ENCODE results near the gene MKX. TPM values are rescaled to one million over a fixed set of nuclear protein-coding genes. Genes with fewer than 3 reads are reported as not detected.

MKX gene
- total and polyA plus RNA-seq, 2 experiments from 2014 or later = 0.10 to 0.90 TPM

DNA sequence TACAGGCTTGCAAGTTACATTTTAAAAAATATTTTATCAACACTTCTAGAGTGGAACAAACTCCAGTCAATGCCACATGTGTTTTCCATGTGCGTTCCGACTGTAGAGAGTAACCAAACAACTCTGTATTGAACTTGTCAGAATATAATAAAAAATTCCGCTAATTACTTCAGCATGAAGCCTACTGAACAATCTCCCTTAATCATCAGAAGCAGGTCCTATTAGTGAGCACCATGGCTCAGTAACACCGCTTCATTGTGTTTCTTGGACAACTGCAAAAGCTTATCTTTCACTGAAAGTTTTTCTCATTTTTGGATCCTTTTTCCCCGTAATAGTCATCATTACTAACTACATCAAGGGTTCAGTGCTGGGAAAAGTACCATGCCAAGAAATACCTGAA is 117.0 kb downstream of the MKX start:
- Histone ChIP-seq H3K4me3 (no peak overlapping the region), H2AFZ (no peak overlapping the region), H3K4me1 (ENCODE audit: insufficient read depth) (no peaks in the 10 kb centered on the region), H3K4me2 (no peak overlapping the region), H3K79me2 (no peaks in the 10 kb centered on the region), H3K9me3 (ENCODE audit: low read depth) (no peaks in the 10 kb centered on the region), H3K36me3 (replicated peaks; ENCODE audit: insufficient read depth, low read depth) (no peaks in the 10 kb centered on the region), H4K20me1 (ENCODE audit: insufficient read depth, poor library complexity, severe bottlenecking) (no peaks in the 10 kb centered on the region), H3K9me2 (replicated peaks; ENCODE audit: insufficient read depth) (no peaks in the 10 kb centered on the region), H3K27me3 (no peaks in the 10 kb centered on the region), H3K27ac (no peak overlapping the region)
- no peak for DNase-seq (ENCODE audit: low spot score)
- WGBS (ENCODE audit: low lambda C conversion rate, missing lambda C conversion rate) = 93% methylated on average over 5 of the region's 5 CpGs
- TF ChIP-seq EZH2 (IDR thresholded peaks at IDR 0.05; ENCODE audit: borderline replicate concordance) = no peak
- TF ChIP-seq EZH2phosphoT487 (IDR thresholded peaks at IDR 0.05; ENCODE audit: low read depth, severe bottlenecking, unreplicated experiment) = no peak
- TF ChIP-seq, protein P1, sequence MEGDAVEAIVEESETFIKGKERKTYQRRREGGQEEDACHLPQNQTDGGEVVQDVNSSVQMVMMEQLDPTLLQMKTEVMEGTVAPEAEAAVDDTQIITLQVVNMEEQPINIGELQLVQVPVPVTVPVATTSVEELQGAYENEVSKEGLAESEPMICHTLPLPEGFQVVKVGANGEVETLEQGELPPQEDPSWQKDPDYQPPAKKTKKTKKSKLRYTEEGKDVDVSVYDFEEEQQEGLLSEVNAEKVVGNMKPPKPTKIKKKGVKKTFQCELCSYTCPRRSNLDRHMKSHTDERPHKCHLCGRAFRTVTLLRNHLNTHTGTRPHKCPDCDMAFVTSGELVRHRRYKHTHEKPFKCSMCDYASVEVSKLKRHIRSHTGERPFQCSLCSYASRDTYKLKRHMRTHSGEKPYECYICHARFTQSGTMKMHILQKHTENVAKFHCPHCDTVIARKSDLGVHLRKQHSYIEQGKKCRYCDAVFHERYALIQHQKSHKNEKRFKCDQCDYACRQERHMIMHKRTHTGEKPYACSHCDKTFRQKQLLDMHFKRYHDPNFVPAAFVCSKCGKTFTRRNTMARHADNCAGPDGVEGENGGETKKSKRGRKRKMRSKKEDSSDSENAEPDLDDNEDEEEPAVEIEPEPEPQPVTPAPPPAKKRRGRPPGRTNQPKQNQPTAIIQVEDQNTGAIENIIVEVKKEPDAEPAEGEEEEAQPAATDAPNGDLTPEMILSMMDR (IDR thresholded peaks at IDR 0.05; ENCODE audit: poor library complexity) = no peak

DNA sequence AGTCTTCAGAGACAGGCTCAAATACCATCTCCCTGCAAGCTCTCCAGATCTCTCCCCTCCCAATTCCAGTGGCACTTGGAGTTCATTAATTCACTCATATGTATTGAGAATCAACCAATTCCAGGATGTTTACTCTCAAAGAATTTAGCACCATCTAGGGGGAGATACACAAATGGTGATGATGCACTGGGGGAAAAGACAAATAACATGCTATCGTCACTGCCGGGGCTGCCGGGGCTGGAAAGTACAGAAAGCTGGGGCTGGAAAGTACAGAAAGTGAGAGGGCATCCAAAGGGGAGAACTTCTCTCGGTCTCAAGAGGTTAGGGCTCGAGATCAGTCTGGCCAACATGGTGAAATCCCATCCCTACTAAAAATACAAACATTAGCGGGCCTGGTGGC is 118.7 kb downstream of the MKX start:
- H3K9me2 ChIP-seq (replicated peaks; ENCODE audit: insufficient read depth) = no peaks in the 10 kb centered on the region
- H3K4me3 ChIP-seq = no peak overlapping the region
- TF ChIP-seq EZH2 (IDR thresholded peaks at IDR 0.05; ENCODE audit: borderline replicate concordance) (no peak), EZH2phosphoT487 (IDR thresholded peaks at IDR 0.05; ENCODE audit: low read depth, severe bottlenecking, unreplicated experiment) (no peak)
- TF ChIP-seq, protein P1 (IDR thresholded peaks at IDR 0.05; ENCODE audit: poor library complexity) = no peak
- no peak overlapping the region for H3K4me2 ChIP-seq
- 90% methylated on average over 6 of the region's 6 CpGs for WGBS (ENCODE audit: low lambda C conversion rate, missing lambda C conversion rate)
- no peaks in the 10 kb centered on the region for H3K36me3 ChIP-seq (replicated peaks; ENCODE audit: insufficient read depth, low read depth)
- H4K20me1 ChIP-seq (ENCODE audit: insufficient read depth, poor library complexity, severe bottlenecking) = no peaks in the 10 kb centered on the region
- no peaks in the 10 kb centered on the region for H3K27me3 ChIP-seq
- H3K9me3 ChIP-seq (ENCODE audit: low read depth) = no peaks in the 10 kb centered on the region
- H3K27ac ChIP-seq = no peak overlapping the region
- no peaks in the 10 kb centered on the region for H3K79me2 ChIP-seq
- no peaks in the 10 kb centered on the region for H3K4me1 ChIP-seq (ENCODE audit: insufficient read depth)
- no peak overlapping the region for H2AFZ ChIP-seq
- DNase-seq (ENCODE audit: low spot score) = no peak

DNA sequence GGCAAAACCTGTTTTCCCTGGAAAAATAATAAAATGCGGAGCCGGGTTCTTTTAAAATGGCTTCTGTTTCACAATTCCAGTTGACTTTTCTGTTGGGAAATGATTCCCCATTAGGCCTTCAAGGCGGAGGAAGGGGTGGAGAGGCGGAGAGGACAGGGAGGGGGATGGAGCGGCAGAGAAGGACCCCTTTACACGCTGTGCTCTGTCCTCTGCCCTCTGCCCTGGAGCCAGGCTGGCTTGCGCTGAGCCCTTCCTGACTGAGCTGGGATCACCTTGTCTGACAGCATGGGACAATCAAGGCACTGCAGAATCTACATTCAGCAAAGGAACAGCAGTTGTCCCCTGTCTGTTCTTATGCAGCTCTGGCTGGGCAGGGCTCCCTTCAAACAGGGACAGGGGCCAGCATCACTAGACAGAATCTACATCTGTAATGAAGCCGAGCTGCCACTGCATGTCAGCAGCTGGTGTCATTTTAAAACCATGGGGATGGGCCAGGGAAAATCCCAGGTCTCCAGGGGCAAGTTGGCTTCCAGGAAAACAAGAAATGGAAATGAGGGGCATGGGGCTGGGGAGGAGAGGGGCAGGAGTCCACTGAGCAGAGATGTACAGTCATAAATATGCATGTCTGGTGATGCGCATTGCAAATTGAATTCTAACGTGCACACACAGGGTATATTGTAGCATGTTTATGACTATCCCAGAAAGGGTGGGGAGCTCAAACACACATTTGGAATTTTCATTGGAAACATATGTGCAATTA is 120.0 kb downstream of the MKX start:
- Histone ChIP-seq H3K4me1 (ENCODE audit: insufficient read depth) (peaks cover under 1% of the 10 kb centered on the region), H3K27ac (peak overlapping the region; percentile 35), H3K27me3 (no peaks in the 10 kb centered on the region), H3K9me2 (replicated peaks; ENCODE audit: insufficient read depth) (no peaks in the 10 kb centered on the region), H3K4me2 (no peak overlapping the region), H3K9me3 (ENCODE audit: low read depth) (no peaks in the 10 kb centered on the region), H3K4me3 (no peak overlapping the region), H3K79me2 (no peaks in the 10 kb centered on the region), H4K20me1 (ENCODE audit: insufficient read depth, poor library complexity, severe bottlenecking) (no peaks in the 10 kb centered on the region), H2AFZ (peak overlapping the region; percentile 31), H3K36me3 (replicated peaks; ENCODE audit: insufficient read depth, low read depth) (no peaks in the 10 kb centered on the region)
- DNase-seq (ENCODE audit: low spot score) = no peak
- 59% methylated on average over 10 of the region's 10 CpGs for WGBS (ENCODE audit: low lambda C conversion rate, missing lambda C conversion rate)
- TF ChIP-seq EZH2phosphoT487 (IDR thresholded peaks at IDR 0.05; ENCODE audit: low read depth, severe bottlenecking, unreplicated experiment) = no peak
- no peak for TF ChIP-seq EZH2 (IDR thresholded peaks at IDR 0.05; ENCODE audit: borderline replicate concordance)
- TF ChIP-seq, protein P1 (IDR thresholded peaks at IDR 0.05; ENCODE audit: poor library complexity) = no peak
